Fibroblast of pulmonary artery (primary cell): ENCODE results near the gene RCAN1.

ENCODE experiments used
- DNase-seq: peaks from one replicate; pipeline ENCODE4 v3.0.0-alpha.2; 2010; ENCODE audit warnings: low read depth
- H3K4me3 ChIP-seq: replicated peaks from 2 replicates; pipeline ENCODE4 v1.5.1; 2011; ENCODE audit warnings: low read depth, mild to moderate bottlenecking, control low read depth, low read length, moderate library complexity
- TF ChIP-seq, protein P1 (sequence below): IDR thresholded peaks from 2 replicates; pipeline ENCODE4 v1.5.1; 2011; ENCODE audit warnings: mild to moderate bottlenecking, control low read depth, low read length, inconsistent platforms; ENCODE audit errors: missing control alignments

RCAN1 gene

DNA sequence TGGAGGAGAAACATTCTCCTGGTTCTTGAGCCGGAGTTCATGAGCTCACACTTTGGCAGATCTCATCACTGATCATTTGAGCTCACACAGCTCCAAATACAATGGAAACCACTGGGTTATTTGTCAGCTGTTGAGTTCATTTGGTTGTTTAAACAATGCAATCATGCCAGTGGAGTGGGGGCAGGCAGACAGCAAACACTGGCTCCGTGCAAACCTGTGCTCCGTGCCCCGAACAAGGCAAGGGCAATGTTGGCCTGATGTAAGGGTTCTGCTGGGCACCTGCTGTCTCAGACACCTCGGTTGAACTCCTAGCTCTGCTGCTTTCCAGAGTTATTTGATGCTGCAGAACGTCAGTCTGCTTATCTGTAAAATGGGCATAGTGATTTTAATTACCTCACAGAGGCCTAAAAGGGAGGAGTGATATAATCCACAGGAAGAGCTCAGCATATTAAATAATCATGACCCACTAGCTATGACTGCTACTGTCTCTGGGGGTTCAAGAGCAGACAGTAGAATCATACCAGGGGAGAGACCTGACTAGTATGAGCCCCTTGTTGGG is 33.9 kb upstream of the RCAN1 start:
- DNase-seq, result no peak
- no peak overlapping the region for H3K4me3 ChIP-seq
- TF ChIP-seq, protein P1, sequence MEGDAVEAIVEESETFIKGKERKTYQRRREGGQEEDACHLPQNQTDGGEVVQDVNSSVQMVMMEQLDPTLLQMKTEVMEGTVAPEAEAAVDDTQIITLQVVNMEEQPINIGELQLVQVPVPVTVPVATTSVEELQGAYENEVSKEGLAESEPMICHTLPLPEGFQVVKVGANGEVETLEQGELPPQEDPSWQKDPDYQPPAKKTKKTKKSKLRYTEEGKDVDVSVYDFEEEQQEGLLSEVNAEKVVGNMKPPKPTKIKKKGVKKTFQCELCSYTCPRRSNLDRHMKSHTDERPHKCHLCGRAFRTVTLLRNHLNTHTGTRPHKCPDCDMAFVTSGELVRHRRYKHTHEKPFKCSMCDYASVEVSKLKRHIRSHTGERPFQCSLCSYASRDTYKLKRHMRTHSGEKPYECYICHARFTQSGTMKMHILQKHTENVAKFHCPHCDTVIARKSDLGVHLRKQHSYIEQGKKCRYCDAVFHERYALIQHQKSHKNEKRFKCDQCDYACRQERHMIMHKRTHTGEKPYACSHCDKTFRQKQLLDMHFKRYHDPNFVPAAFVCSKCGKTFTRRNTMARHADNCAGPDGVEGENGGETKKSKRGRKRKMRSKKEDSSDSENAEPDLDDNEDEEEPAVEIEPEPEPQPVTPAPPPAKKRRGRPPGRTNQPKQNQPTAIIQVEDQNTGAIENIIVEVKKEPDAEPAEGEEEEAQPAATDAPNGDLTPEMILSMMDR, result no peak

DNA sequence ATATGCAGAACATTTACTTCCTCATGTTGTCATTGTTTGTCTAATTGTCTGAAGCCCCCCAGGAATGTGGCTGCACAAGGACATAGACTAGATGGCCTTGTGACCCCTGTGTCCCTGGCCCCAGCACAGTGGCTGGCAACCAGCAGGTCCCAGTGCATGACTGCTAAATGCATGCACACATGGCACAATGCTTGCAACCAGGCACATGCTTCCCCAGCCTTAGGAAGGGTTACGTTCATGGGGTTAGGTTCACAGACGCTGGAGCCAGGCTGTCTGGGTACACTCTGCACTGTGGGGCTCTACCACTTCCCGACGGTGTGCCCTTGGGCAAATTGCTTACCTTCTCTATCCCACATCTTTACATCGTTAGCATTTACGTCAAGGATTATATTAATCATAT is 32.6 kb upstream of the RCAN1 start:
- no peak for DNase-seq

DNA sequence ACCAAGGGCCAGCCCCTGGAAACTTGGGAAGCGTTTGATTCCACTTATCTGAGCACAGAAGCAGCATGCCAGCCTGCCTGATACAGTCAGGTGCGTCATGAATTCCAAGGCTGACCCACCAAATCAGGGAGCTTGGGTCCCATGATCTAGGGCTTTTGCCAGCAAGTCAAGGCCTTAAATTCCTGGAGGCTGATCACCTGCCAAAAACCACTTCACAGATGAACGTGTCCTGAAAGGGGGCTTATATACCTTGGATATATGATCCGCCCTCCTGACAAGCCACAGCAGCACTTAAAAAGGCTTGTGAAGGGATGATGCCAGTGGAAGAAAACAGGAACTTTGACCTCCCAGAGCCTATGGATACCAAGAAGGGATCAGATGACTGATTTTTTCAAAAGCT is 29.9 kb upstream of the RCAN1 start:
- DNase-seq, result no peak
- no peak overlapping the region for H3K4me3 ChIP-seq
- TF ChIP-seq, protein P1, result no peak

More for the DNA sequence above, 32.6 kb upstream of the RCAN1 start:
- H3K4me3 ChIP-seq, result no peak overlapping the region
- TF ChIP-seq, protein P1, result no peak

DNA sequence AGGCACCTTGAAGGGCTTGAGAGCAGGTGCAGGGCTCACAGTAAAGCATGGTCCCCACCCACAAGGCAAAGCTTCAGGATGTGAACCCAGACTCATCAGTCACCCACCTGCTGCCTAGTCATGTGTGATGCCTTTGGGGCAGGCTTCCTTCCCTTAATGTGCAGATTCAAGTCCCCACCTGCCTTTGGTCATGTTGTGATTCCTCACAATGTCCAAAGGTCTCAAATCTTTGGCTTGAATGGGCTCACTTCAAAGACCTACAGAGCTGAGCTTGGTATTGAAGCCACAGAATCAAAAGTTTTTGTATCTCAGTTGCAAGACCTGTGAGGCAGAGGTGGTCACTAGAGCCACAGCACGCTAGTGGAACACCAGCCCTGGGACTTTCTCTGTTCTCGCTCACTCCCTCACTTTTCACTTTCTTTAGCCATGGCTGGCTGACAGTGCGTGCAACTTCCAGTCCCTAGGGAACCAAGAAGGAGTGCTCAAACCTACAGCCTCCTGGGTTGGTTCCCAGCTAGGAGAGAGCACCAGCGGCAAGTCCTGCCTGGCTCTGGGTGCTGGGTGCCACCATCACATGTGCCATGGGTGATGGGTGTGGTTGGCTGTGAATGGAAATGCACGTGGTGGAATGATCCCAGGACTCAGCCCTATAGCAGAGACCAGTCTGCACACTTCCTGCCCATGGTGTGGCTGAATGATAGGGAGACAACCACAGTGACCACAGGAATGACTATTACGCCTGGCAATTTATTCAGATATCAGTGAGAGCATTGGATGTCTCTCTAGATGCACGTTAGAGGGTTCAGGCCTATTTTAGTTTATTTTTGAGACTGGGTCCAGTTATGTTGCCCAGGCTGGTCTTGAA is 27.5 kb upstream of the RCAN1 start:
- no peak overlapping the region for H3K4me3 ChIP-seq
- peak; percentile 11 for DNase-seq
- TF ChIP-seq, protein P1, result no peak

DNA sequence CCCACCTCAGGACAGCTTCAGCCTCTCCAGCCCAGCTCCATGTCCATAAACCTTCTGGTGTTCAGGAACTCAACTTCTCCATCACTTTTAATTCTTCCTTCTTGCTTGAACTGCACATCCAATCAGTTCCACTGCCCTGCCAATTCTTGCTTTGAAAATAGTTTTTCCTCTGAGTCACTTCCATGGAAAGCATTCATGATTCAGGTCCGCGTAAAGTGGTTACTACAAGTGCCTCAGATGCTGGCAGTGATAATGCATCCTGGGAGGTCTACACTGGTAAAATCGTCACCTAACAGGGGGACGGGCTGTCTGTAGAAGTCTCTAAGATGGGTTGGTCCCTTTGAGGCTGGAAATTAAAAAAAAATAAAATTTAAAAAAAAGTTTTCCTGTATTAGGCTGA is 25.9 kb upstream of the RCAN1 start:
- no peak overlapping the region for H3K4me3 ChIP-seq
- peak; percentile 64 for DNase-seq
- TF ChIP-seq, protein P1, result no peak

DNA sequence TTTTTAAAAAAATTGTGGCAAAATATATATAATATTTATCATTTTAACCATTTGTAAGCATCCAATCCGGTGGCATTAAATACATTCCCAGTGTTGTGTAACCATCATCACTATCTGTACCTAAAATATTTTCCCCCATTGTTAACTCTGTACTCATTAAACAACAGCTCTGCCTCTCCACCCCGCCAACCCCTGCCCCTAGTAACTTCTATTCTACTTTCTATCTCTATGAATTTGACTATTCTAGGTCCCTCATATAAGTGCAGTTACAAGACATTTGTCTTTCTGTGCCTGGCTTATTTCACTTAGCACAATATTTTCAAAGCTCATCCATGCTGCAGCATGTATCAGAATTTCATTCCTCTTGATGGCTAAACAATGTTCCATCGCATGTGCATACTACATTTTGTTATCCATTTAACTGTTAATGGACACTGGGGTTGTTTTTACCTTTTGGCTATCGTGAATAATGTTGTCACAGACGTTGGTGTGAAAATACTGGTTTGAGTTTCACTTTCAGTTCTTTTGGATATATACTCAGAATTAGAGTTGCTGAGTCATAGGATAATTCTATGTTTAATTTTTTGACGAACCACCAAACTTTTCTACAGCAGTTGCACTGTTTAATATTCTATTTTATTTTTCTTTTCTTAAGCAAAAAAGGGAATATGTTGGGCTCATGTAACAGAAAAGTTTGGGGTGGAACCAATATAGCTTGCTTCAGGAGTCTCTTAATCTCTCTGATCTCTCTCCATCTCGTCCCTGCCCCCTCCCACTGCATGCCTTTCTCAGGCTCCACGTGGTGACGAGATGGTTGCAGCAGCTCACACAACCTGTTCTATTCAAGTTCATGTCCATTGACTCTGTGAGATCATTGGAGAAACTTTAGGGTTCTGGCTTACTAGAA is 25.2 kb upstream of the RCAN1 start:
- no peak overlapping the region for H3K4me3 ChIP-seq

More for the DNA sequence above, 25.2 kb upstream of the RCAN1 start:
- no peak for DNase-seq
- TF ChIP-seq, protein P1, result no peak
